GM12878 (cell line): ENCODE results near the gene CCDC24.

Source experiments
- ATF3 ChIP-seq: IDR thresholded peaks from 2 replicates; pipeline ENCODE4 v1.6.1; 2011; ENCODE audit warnings: low read depth, mild to moderate bottlenecking, low read length, moderate library complexity, borderline replicate concordance; ENCODE audit errors: extremely low read depth
- BCLAF1 ChIP-seq: fragments of 450-650 bp; IDR thresholded peaks from 2 replicates; pipeline ENCODE4 v1.6.1; 2017; ENCODE audit warnings: antibody characterized with exemption, mild to moderate bottlenecking, moderate library complexity
- CTCF ChIP-seq, 3 experiments: IDR thresholded peaks in 2 of 3; conservative IDR thresholded peaks in 1 of 3; 2 replicates each; pipeline ENCODE4 v1.5.1; 2011; ENCODE audit warnings: low read depth in 3 of 3, low read length in 3 of 3, mild to moderate bottlenecking in 3 of 3, control low read depth in 2 of 3, moderate library complexity in 2 of 3, inconsistent platforms in 1 of 3, mixed read lengths in 1 of 3; ENCODE audit not compliant: control insufficient read depth in 2 of 3, insufficient read depth in 1 of 3; ENCODE audit errors: extremely low read depth in 1 of 3
- E2F8 ChIP-seq: fragments of 450-650 bp; IDR thresholded peaks from 2 replicates; pipeline ENCODE4 v1.6.1; 2018; ENCODE audit warnings: mild to moderate bottlenecking, low read depth, moderate library complexity; ENCODE audit not compliant: partially characterized antibody
- EP300 ChIP-seq, 2 experiments: fragments of 150-350 bp in 1 of 2; IDR thresholded peaks; 2 replicates each; pipeline ENCODE4 v1.6.1; 2011 to 2012; ENCODE audit warnings: low read depth in 2 of 2, low read length in 2 of 2, borderline replicate concordance in 1 of 2, improper control_type of control experiment in 1 of 2, inconsistent platforms in 1 of 2; ENCODE audit not compliant: control insufficient read depth in 1 of 2
- IRF3 ChIP-seq: fragments of 450-650 bp; IDR thresholded peaks from 2 replicates; pipeline ENCODE4 v1.6.1; 2014; ENCODE audit warnings: mild to moderate bottlenecking
- JUND ChIP-seq: IDR thresholded peaks from 2 replicates; pipeline ENCODE4 v1.6.1; 2012; ENCODE audit warnings: low read depth, mild to moderate bottlenecking, low read length, improper control_type of control experiment, moderate library complexity
- KDM1A ChIP-seq: fragments of 200-600 bp; sonication (generic); IDR thresholded peaks from 2 replicates; pipeline ENCODE4 v1.6.1; 2016; ENCODE audit warnings: borderline replicate concordance
- RAD21 ChIP-seq: IDR thresholded peaks from 2 replicates; pipeline ENCODE4 v1.6.1; 2011; ENCODE audit warnings: mild to moderate bottlenecking, low read depth, low read length, moderate library complexity; ENCODE audit not compliant: insufficient read depth
- RAD51 ChIP-seq: fragments of 450-650 bp; IDR thresholded peaks from 2 replicates; pipeline ENCODE4 v1.6.1; 2016; ENCODE audit warnings: moderate library complexity, mild to moderate bottlenecking, inconsistent platforms
- SIX5 ChIP-seq: IDR thresholded peaks from 2 replicates; pipeline ENCODE4 v1.6.1; 2011; ENCODE audit warnings: mild to moderate bottlenecking, low read depth, low read length, moderate library complexity; ENCODE audit not compliant: severe bottlenecking
- YBX1 ChIP-seq: fragments of 450-650 bp; IDR thresholded peaks from 2 replicates; pipeline ENCODE4 v1.6.1; 2016; ENCODE audit warnings: antibody characterized with exemption
- ZBED1 ChIP-seq: IDR thresholded peaks from 2 replicates; pipeline ENCODE4 v1.6.1; 2016; ENCODE audit warnings: borderline replicate concordance
- ZNF207 ChIP-seq: fragments of 450-650 bp; IDR thresholded peaks from 2 replicates; pipeline ENCODE4 v1.6.1; 2014; ENCODE audit warnings: antibody characterized with exemption, mild to moderate bottlenecking, borderline replicate concordance

GRCh38 chr1:43979261-43979527 lies 12.2 kb upstream of the CCDC24 start:
- TF ChIP-seq CTCF (IDR thresholded peaks at IDR 0.05 in 2 of 3, conservative IDR thresholded peaks at IDR 0.05 in 1 of 3; ENCODE audit: control insufficient read depth in 2 of 3, extremely low read depth in 1 of 3, insufficient read depth in 1 of 3, low read depth in 3 of 3, low read length in 3 of 3), result no peak
- no peak for TF ChIP-seq YBX1
- no peak for TF ChIP-seq SIX5
- no peak for TF ChIP-seq IRF3
- TF ChIP-seq EP300 (IDR thresholded peaks at IDR 0.05; ENCODE audit: borderline replicate concordance in 1 of 2, control insufficient read depth in 1 of 2, low read depth in 2 of 2, low read length in 2 of 2), result no peak
- no peak for TF ChIP-seq ATF3
- no peak for TF ChIP-seq RAD51
- no peak for TF ChIP-seq ZNF207
- TF ChIP-seq RAD21, result no peak
- TF ChIP-seq BCLAF1, result no peak
- no peak for TF ChIP-seq KDM1A
- TF ChIP-seq JUND, result no peak
- no peak for TF ChIP-seq E2F8
- TF ChIP-seq ZBED1, result no peak
